Stimulated activated CD8-positive, alpha-beta memory T cell treated with anti-CD3 and anti-CD28 coated beads, Interleukin-15, amount 100 ng/mL, for 24 hours (primary cell): ENCODE measurements around the gene GPT2.
"Not testable (repeated sequence)": the region's sequence is repeated elsewhere in the genome, so short reads cannot be mapped to it uniquely, and the experiment has no call there.

Experiments used
- DNase-seq: peaks from one replicate; pipeline ENCODE4 v3.0.0-alpha.2; 2020; ENCODE audit warnings: low read depth

GPT2 gene

DNA sequence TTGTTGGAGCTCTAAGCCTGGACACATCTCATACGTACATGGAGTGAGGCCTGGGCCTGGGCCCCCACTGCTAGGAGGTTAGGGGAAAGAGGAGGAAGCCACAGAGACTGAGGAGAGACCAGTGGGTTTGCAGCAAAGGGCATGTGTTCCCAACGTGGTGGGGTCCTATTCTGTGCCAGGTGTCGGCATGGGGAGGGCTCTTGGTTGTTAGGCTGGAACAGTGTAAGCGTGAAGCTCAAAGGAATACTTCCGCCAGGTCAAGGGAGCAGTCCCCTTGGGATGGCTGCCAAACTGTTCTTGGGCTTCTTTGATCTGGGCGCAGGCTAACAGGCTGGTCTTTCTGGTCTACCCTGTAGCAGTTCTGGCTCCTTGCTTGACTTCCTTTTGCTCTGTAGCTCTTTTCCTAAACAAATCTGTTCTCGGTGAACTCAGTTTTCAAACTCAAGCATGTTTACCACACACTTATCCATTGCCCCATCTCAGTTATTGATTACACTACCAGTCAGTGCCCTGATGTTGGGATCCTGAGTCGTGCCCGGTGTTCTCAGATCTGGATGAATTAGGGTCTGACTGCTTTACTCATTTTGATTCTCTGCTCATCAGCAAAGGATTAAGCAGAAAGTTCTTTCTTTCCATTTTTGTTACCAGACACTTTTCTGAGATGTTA lies 36.4 kb downstream of the GPT2 start:
- DNase-seq = no peak

- DNase-seq = no peak
Observed at GRCh38 chr16:46922239-46922638, 38.1 kb downstream of the GPT2 start.

DNA sequence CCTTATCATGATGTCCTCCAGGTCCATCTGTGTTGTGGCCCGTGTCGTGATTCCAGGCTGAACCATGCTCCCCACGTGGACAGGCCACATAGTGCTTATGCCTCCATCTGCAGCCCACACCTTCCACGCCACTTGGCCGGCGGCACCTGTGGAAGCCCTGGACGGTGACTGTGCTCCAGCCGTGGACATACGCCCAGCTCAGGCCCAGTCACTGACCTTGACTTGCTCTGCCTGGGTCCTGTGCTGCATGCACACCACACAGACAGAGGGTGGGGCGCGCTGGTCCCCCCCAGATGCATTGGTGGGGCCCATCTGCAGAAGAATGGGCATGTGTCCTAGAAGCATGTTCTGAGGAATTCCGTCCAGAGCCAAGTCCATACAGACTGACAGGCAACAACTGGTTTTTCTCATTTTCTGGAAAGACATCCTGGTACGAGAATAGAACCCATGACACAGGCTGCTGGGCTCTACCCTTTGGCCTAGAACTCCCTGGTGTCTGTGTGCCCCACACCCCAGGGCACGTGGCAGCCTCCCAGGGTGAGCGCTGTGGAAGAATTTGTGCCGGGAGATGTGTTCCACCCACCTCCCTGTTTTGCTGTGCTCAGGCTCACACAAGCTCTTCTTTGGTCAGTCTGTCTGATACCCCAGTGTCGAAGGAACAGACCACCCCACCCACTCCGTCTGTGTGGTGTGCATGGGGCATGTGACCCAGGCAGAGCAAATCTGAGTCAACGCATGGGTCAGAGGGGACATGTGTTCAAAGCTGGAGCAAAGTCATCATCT lies 39.5 kb downstream of the GPT2 start:
- DNase-seq = no peak

GRCh38 chr16:46924402-46924801 lies 40.2 kb downstream of the GPT2 start:
- no peak for DNase-seq

- DNase-seq = no peak
Observed at GRCh38 chr16:46926470-46927225, 42.5 kb downstream of the GPT2 start.

DNA sequence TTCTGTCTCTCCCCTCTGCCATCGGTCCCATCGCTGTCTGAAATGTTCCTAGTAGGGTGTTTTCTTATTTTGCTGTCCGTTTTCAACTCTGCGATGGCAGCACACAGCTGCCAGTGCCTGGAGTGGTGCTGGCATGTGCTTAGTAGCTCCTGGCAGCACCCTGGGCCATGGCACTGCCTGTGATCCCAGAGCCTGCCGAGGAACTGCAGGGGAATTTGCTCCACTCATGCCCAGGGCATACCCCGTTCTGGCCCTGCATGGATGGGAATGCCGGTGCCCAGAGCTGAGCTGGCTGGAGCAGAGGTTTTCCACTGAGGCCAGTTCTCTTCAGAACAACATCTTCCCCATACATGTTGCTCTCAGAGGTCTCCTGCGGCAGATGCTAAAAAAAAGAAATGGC lies 43.1 kb downstream of the GPT2 start:
- DNase-seq = no peak

DNA sequence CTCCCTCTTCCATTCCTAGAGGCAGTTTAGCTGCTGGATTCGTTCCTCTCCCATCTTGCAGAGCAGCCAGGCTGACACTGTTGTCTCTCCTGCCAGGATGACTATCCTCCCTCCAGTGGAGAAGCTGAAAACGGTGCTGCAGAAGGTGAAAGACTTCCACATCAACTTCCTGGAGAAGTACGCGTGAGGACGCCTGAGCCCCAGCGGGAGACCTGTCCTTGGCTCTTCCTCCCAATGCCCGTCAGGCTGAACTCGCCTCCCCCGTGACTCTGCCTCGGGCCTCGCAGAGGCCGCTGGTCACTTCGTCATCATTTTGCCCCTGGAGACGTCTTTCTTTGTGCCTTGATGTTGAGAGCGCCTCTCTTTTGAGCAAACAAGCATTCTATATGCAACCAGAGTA lies 44.6 kb downstream of the GPT2 start:
- DNase-seq = no peak

- peak; percentile 44 for DNase-seq
Observed at GRCh38 chr16:46929378-46930332, 45.5 kb downstream of the GPT2 start.

DNA sequence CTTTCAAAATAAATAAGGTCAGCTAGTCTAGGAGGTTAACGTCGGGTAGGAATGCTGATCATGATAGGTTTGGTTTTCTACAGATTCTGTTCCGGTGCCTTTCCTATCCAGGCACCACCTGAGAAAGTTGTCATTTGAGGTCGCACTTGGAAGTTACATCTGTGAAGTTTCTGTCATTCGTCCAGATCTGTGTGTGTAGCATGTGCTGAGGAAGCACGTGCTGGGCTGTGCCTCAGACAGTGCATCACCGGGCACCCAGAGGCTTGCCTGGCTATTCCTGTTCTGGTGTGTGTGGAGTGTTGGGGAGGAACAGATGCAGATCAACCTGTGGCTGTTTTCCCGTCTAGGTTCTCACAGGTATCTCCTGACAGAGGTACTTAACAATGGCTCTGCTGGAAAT lies 46.7 kb downstream of the GPT2 start:
- no peak for DNase-seq

GRCh38 chr16:46932802-46933201 lies 48.6 kb downstream of the GPT2 start:
- no peak for DNase-seq

- DNase-seq = no peak
Observed at GRCh38 chr16:46937536-46937935, 53.4 kb downstream of the GPT2 start.

DNA sequence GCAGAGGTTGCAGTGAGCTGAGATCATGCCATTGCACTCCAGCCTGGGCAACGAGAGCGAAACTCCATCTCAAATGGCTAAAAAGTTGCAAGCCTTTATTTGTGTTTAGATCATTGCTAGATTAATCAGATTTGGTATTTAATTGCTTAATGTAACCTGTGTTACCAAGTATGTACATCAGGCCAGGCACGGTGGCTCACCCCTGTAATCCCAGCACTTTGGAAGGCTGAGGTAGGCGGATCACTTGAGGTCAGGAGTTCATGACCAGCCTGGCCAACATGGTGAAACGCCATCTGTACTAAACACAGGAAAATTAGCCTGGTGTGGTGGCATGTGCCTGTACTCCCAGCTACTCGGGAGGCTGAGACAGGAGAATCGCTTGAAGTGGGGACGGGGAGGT lies 60.6 kb downstream of the GPT2 start:
- not testable (repeated sequence) for DNase-seq

- no peak for DNase-seq
Observed at GRCh38 chr16:46947900-46948547, 63.9 kb downstream of the GPT2 start.

GRCh38 chr16:46948548-46949166 lies 64.5 kb downstream of the GPT2 start:
- DNase-seq = no peak

DNA sequence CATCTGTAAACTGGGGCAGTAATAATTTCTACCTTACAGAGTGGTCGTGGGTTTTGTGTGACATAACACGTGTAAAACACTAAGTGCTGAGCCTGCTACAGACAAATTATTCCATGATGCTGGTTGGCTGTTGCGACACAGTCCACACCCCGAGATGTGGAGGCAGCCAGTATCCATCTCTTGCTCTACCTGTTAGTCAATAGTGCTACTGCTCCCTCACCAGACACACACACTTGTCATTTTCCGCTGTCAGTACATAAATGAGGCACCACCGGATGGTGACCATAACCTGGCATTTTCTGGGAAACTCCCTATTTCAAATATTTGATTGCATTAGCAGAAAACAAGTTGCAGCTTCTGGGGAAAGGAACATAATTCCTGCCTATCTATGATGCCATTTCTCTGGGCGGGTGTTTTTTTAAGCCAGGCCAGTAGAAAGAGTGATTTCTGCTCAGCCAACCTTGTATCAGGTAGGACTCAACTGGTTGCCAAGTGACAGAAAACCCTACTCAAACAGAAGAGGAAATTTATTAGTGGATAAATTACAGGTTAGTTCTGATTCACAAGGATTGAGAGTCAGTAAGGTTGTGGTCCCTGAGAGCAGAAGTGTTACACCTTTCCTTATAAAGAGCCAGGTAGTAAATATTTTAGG lies 65.2 kb downstream of the GPT2 start:
- DNase-seq = no peak

GRCh38 chr16:46950009-46950408 lies 65.8 kb downstream of the GPT2 start:
- DNase-seq = no peak

GRCh38 chr16:46954562-46954961 lies 70.4 kb downstream of the GPT2 start:
- DNase-seq = no peak

GRCh38 chr16:46961373-46962353 lies 77.5 kb downstream of the GPT2 start:
- DNase-seq = no peak

DNA sequence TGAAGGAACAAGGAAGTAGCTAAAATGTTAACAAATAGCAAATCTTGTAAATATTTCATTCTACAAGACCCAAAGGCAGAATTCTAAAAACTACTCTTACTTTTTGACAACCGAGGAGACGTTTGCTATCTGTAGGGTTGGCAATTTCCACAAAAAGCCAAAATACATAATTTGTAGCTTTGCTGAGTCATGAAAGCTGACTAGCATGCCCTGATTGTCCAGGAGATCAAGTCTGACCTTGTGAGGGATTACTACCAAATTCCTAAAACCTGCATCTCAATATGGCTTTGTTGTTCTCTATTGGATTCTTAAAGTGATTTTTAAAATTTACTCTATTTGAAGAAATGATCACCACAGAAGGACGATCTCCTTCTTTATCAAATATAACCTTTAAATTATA lies 78.5 kb downstream of the GPT2 start:
- DNase-seq = no peak
